Activated naive CD8-positive, alpha-beta T cell (primary cell): ENCODE data around the gene TESK2.
"Not testable (repeated sequence)": the region's sequence is repeated elsewhere in the genome, so short reads cannot be mapped to it uniquely, and the experiment has no call there.

Experiments
- H3K27ac Mint-ChIP-seq: one replicate; pipeline ENCODE4 v1.8.0; 2021; ENCODE audit warnings: mixed read lengths
- H3K27me3 Mint-ChIP-seq: one replicate; pipeline ENCODE4 v1.8.0; 2021; ENCODE audit warnings: mixed read lengths
- H3K36me3 Mint-ChIP-seq: one replicate; pipeline ENCODE4 v1.8.0; 2021; ENCODE audit warnings: mixed read lengths
- H3K4me1 Mint-ChIP-seq: one replicate; pipeline ENCODE4 v1.8.0; 2021; ENCODE audit warnings: low read depth, mixed read lengths
- H3K4me3 Mint-ChIP-seq: one replicate; pipeline ENCODE4 v1.8.0; 2021; ENCODE audit warnings: mild to moderate bottlenecking, mixed read lengths
- H3K9me3 Mint-ChIP-seq: one replicate; pipeline ENCODE4 v1.8.0; 2021; ENCODE audit warnings: low read depth, mixed read lengths

Gene TESK2

GRCh38 chr1:45516465-45516864, 25.5 kb upstream of the TESK2 start:
- Mint-ChIP-seq H3K27ac (peak overlapping the region; percentile 41), H3K9me3 (no peaks in the 10 kb centered on the region), H3K36me3 (peaks cover 10% of the 10 kb centered on the region), H3K27me3 (no peaks in the 10 kb centered on the region), H3K4me3 (no peak overlapping the region), H3K4me1 (peaks cover 32% of the 10 kb centered on the region)

- no peaks in the 10 kb centered on the region for H3K9me3 Mint-ChIP-seq
- no peaks in the 10 kb centered on the region for H3K27me3 Mint-ChIP-seq
- peaks cover 10% of the 10 kb centered on the region for H3K36me3 Mint-ChIP-seq
- H3K27ac Mint-ChIP-seq = peak overlapping the region; percentile 4
- H3K4me3 Mint-ChIP-seq = no peak overlapping the region
- H3K4me1 Mint-ChIP-seq = peaks cover 32% of the 10 kb centered on the region
Observed at GRCh38 chr1:45516036-45516435, 25.1 kb upstream of the TESK2 start.

GRCh38 chr1:45513532-45514260, 22.7 kb upstream of the TESK2 start:
- not testable (repeated sequence) for H3K9me3 Mint-ChIP-seq, H3K27me3 Mint-ChIP-seq, H3K36me3 Mint-ChIP-seq, H3K27ac Mint-ChIP-seq, H3K4me3 Mint-ChIP-seq
- peaks cover 19% of the 10 kb centered on the region for H3K4me1 Mint-ChIP-seq

GRCh38 chr1:45512641-45513054, 21.7 kb upstream of the TESK2 start:
- H3K27ac Mint-ChIP-seq = peak overlapping the region; percentile 68
- peaks cover 7% of the 10 kb centered on the region for H3K36me3 Mint-ChIP-seq
- no peaks in the 10 kb centered on the region for H3K27me3 Mint-ChIP-seq
- peaks cover 16% of the 10 kb centered on the region for H3K4me1 Mint-ChIP-seq
- no peak overlapping the region for H3K4me3 Mint-ChIP-seq
- H3K9me3 Mint-ChIP-seq = no peaks in the 10 kb centered on the region

GRCh38 chr1:45510972-45511527, 20.1 kb upstream of the TESK2 start:
- Mint-ChIP-seq H3K4me3 (no peak overlapping the region), H3K27ac (peak overlapping the region; percentile 46), H3K27me3 (no peaks in the 10 kb centered on the region), H3K36me3 (peaks cover 9% of the 10 kb centered on the region), H3K4me1 (peaks cover 6% of the 10 kb centered on the region), H3K9me3 (no peaks in the 10 kb centered on the region)

- peaks cover 7% of the 10 kb centered on the region for H3K36me3 Mint-ChIP-seq
- peaks cover 2% of the 10 kb centered on the region for H3K4me1 Mint-ChIP-seq
- no peaks in the 10 kb centered on the region for H3K27me3 Mint-ChIP-seq
- H3K27ac Mint-ChIP-seq = peak overlapping the region; percentile 46
- no peak overlapping the region for H3K4me3 Mint-ChIP-seq
- H3K9me3 Mint-ChIP-seq = no peaks in the 10 kb centered on the region
Observed at GRCh38 chr1:45510036-45510971, 19.3 kb upstream of the TESK2 start.

GRCh38 chr1:45508295-45509151, 17.6 kb upstream of the TESK2 start:
- H3K36me3 Mint-ChIP-seq = peaks cover 5% of the 10 kb centered on the region
- no peaks in the 10 kb centered on the region for H3K9me3 Mint-ChIP-seq
- no peak overlapping the region for H3K4me3 Mint-ChIP-seq
- peak overlapping the region; percentile 52 for H3K27ac Mint-ChIP-seq
- H3K4me1 Mint-ChIP-seq = peaks cover 2% of the 10 kb centered on the region
- no peaks in the 10 kb centered on the region for H3K27me3 Mint-ChIP-seq

- Mint-ChIP-seq H3K36me3 (peaks cover 5% of the 10 kb centered on the region), H3K27me3 (no peaks in the 10 kb centered on the region), H3K27ac (peak overlapping the region; percentile 52), H3K9me3 (no peaks in the 10 kb centered on the region), H3K4me3 (no peak overlapping the region), H3K4me1 (peaks cover 2% of the 10 kb centered on the region)
Observed at GRCh38 chr1:45507893-45508292, 16.9 kb upstream of the TESK2 start.

GRCh38 chr1:45507195-45507594, 16.2 kb upstream of the TESK2 start:
- Mint-ChIP-seq H3K4me3 (no peak overlapping the region), H3K36me3 (peaks cover 2% of the 10 kb centered on the region), H3K9me3 (no peaks in the 10 kb centered on the region), H3K27me3 (no peaks in the 10 kb centered on the region), H3K27ac (no peak overlapping the region), H3K4me1 (no peaks in the 10 kb centered on the region)

- Mint-ChIP-seq H3K9me3 (no peaks in the 10 kb centered on the region), H3K27ac (no peak overlapping the region), H3K36me3 (peaks cover 2% of the 10 kb centered on the region), H3K27me3 (no peaks in the 10 kb centered on the region), H3K4me3 (no peak overlapping the region), H3K4me1 (peaks cover 28% of the 10 kb centered on the region)
Observed at GRCh38 chr1:45503462-45504360, 12.7 kb upstream of the TESK2 start.

GRCh38 chr1:45501505-45501859, 10.5 kb upstream of the TESK2 start:
- no peaks in the 10 kb centered on the region for H3K9me3 Mint-ChIP-seq
- H3K4me1 Mint-ChIP-seq = peaks cover 28% of the 10 kb centered on the region
- no peaks in the 10 kb centered on the region for H3K27me3 Mint-ChIP-seq
- H3K36me3 Mint-ChIP-seq = no peaks in the 10 kb centered on the region
- peak overlapping the region; percentile 94 for H3K4me3 Mint-ChIP-seq
- peak overlapping the region; percentile 35 for H3K27ac Mint-ChIP-seq

- Mint-ChIP-seq H3K9me3 (no peaks in the 10 kb centered on the region), H3K4me3 (peak overlapping the region; percentile 94), H3K36me3 (no peaks in the 10 kb centered on the region), H3K27me3 (no peaks in the 10 kb centered on the region), H3K4me1 (peaks cover 28% of the 10 kb centered on the region), H3K27ac (peak overlapping the region; percentile 95)
Observed at GRCh38 chr1:45499415-45499769, 8.4 kb upstream of the TESK2 start.

GRCh38 chr1:45498279-45498678, 7.3 kb upstream of the TESK2 start:
- Mint-ChIP-seq H3K36me3 (no peaks in the 10 kb centered on the region), H3K27me3 (no peaks in the 10 kb centered on the region), H3K4me3 (peak overlapping the region; percentile 94), H3K4me1 (peaks cover 28% of the 10 kb centered on the region), H3K9me3 (no peaks in the 10 kb centered on the region), H3K27ac (no peak overlapping the region)
